ENCODE data around the gene KNDC1.

- TF ChIP-seq CTCF (conservative IDR thresholded peaks at IDR 0.05; ENCODE audit: low read depth in 2 of 2): no peak
- no peak for TF ChIP-seq EZH2phosphoT487 (IDR thresholded peaks at IDR 0.05; ENCODE audit: unreplicated experiment)
- TF ChIP-seq POLR2AphosphoS5 (IDR thresholded peaks at IDR 0.05; ENCODE audit: low read depth): no peak
- TF ChIP-seq JUNB (IDR thresholded peaks at IDR 0.05; ENCODE audit: unreplicated experiment): no peak
- no peak for TF ChIP-seq ETS1 (IDR thresholded peaks at IDR 0.05)
- TF ChIP-seq REST (IDR thresholded peaks at IDR 0.05; ENCODE audit: unreplicated experiment): no peak
- no peak for TF ChIP-seq EZH2 (IDR thresholded peaks at IDR 0.05; ENCODE audit: low read depth, unreplicated experiment)
- no peak for TF ChIP-seq ZNF114 (CRISPR knock-in tag; IDR thresholded peaks at IDR 0.05)
- TF ChIP-seq NANOG (IDR thresholded peaks at IDR 0.05; ENCODE audit: borderline replicate concordance): no peak
- TF ChIP-seq ZNF462 (CRISPR knock-in tag; IDR thresholded peaks at IDR 0.05): no peak
- TF ChIP-seq CREB1 (CRISPR knock-in tag; IDR thresholded peaks at IDR 0.05; ENCODE audit: low read depth): no peak
- TF ChIP-seq ZNF331 (CRISPR knock-in tag; IDR thresholded peaks at IDR 0.05; ENCODE audit: low read depth): no peak
These were observed 58.0 kb downstream of the KNDC1 start for GRCh38 chr10:133217800-133218589.

Data from GM23338 (cell line).